WTC11 (cell line): ENCODE results near the gene TPGS1. TPM values are rescaled to one million over a fixed set of nuclear protein-coding genes. Genes with fewer than 3 reads are reported as not detected.

Experiments
- ATAC-seq: fragments of 200-7000 bp; cut with Tn5 transposase; 2 replicates; pipeline ENCODE4 v1.10.0; 2021; ENCODE audit warnings: mild to moderate bottlenecking, moderate library complexity
- CTCF ChIA-PET: fragments of 300-600 bp; sonication (Branson Sonifier 250); formaldehyde crosslinking; loops from one replicate; lab custom pipeline; 2021; ENCODE audit warnings: antibody characterized with exemption; lab: Charles Lee
- POLR2A ChIA-PET: fragments of 350-600 bp; sonication (Branson Sonifier 250); formaldehyde crosslinking; loops from one replicate; lab custom pipeline; 2021; ENCODE audit warnings: antibody characterized with exemption; lab: Charles Lee
- DNase-seq: peaks from one replicate; pipeline ENCODE4 v3.0.0; 2021; ENCODE audit warnings: low spot score
- H3K27ac Mint-ChIP-seq: 2 replicates; pipeline ENCODE4 v1.8.0; 2021; ENCODE audit warnings: mixed read lengths
- H3K27me3 Mint-ChIP-seq: 2 replicates; pipeline ENCODE4 v1.8.0; 2021; ENCODE audit warnings: low read depth, mild to moderate bottlenecking, moderate library complexity, mixed read lengths
- H3K36me3 Mint-ChIP-seq: 2 replicates; pipeline ENCODE4 v1.8.0; 2021; ENCODE audit warnings: mixed read lengths
- H3K4me1 Mint-ChIP-seq: 2 replicates; pipeline ENCODE4 v1.8.0; 2022; ENCODE audit warnings: mixed read lengths
- H3K4me3 Mint-ChIP-seq: 2 replicates; pipeline ENCODE4 v1.8.0; 2021; ENCODE audit warnings: mild to moderate bottlenecking, moderate library complexity, mixed read lengths
- H3K9me3 Mint-ChIP-seq: 2 replicates; pipeline ENCODE4 v1.8.0; 2021; ENCODE audit warnings: mixed read lengths
- ATF1 ChIP-seq: sonication (generic); formaldehyde crosslinking; IDR thresholded peaks from 2 replicates; pipeline ENCODE4 v1.8.1; 2023; ENCODE audit warnings: mild to moderate bottlenecking, moderate library complexity, missing genetic modification reagents
- E2F4 ChIP-seq: sonication (generic); formaldehyde crosslinking; IDR thresholded peaks from 2 replicates; pipeline ENCODE4 v1.8.1; 2022; ENCODE audit warnings: low read depth, mild to moderate bottlenecking, moderate library complexity, missing genetic modification reagents, borderline replicate concordance
- E2F5 ChIP-seq: sonication (generic); formaldehyde crosslinking; IDR thresholded peaks from 2 replicates; pipeline ENCODE4 v1.8.1; 2022; ENCODE audit warnings: mild to moderate bottlenecking, moderate library complexity, missing genetic modification reagents
- ELF4 ChIP-seq: sonication (generic); formaldehyde crosslinking; IDR thresholded peaks from 2 replicates; pipeline ENCODE4 v1.8.1; 2022; ENCODE audit warnings: low read depth, mild to moderate bottlenecking, moderate library complexity, missing genetic modification reagents
- FOXJ3 ChIP-seq: sonication (generic); formaldehyde crosslinking; IDR thresholded peaks from 2 replicates; pipeline ENCODE4 v1.9.0; 2021; ENCODE audit warnings: missing genetic modification reagents, mild to moderate bottlenecking, borderline replicate concordance
- GABPB1 ChIP-seq: sonication (generic); formaldehyde crosslinking; IDR thresholded peaks from 2 replicates; pipeline ENCODE4 v1.8.1; 2023; ENCODE audit warnings: mild to moderate bottlenecking, missing genetic modification reagents
- GRHL2 ChIP-seq: fragments of 250-450 bp; sonication (Bioruptor Pico); IDR thresholded peaks from 2 replicates; pipeline ENCODE4 v1.8.0; 2022; ENCODE audit warnings: mild to moderate bottlenecking, moderate library complexity; ENCODE audit not compliant: insufficient replicate concordance, severe bottlenecking
- JUN ChIP-seq: sonication (generic); formaldehyde crosslinking; IDR thresholded peaks from 2 replicates; pipeline ENCODE4 v1.8.0; 2023; ENCODE audit warnings: mild to moderate bottlenecking, missing genetic modification reagents
- MXD4 ChIP-seq: fragments of 250-450 bp; sonication (Bioruptor Pico); IDR thresholded peaks from 2 replicates; pipeline ENCODE4 v1.8.0; 2021; ENCODE audit warnings: mild to moderate bottlenecking, moderate library complexity, borderline replicate concordance
- OVOL2 ChIP-seq: fragments of 250-450 bp; sonication (Bioruptor Pico); IDR thresholded peaks from 2 replicates; pipeline ENCODE4 v1.9.0; 2021; ENCODE audit warnings: mild to moderate bottlenecking, borderline replicate concordance
- SMAD4 ChIP-seq: sonication (generic); formaldehyde crosslinking; IDR thresholded peaks from 2 replicates; pipeline ENCODE4 v1.8.0; 2022; ENCODE audit warnings: mild to moderate bottlenecking, missing genetic modification reagents
- TP53 ChIP-seq: sonication (generic); formaldehyde crosslinking; IDR thresholded peaks from 2 replicates; pipeline ENCODE4 v1.8.1; 2023; ENCODE audit warnings: mild to moderate bottlenecking, missing genetic modification reagents
- USF1 ChIP-seq: sonication (generic); formaldehyde crosslinking; IDR thresholded peaks from 2 replicates; pipeline ENCODE4 v1.8.0; 2022; ENCODE audit warnings: mild to moderate bottlenecking, missing genetic modification reagents
- total RNA-seq: library from RNA; stranded (reverse); gene quantifications from 3 replicates; pipeline ENCODE4 v1.2.3, GENCODE V29; 2021
- TF ChIP-seq, protein P1 (sequence below): sonication (generic); formaldehyde crosslinking; IDR thresholded peaks from 2 replicates; pipeline ENCODE4 v1.8.0; 2023; ENCODE audit warnings: mild to moderate bottlenecking, missing genetic modification reagents
- TF ChIP-seq, protein P2 (sequence below): sonication (generic); formaldehyde crosslinking; IDR thresholded peaks from 2 replicates; pipeline ENCODE4 v1.8.0; 2023; ENCODE audit warnings: missing genetic modification reagents, mild to moderate bottlenecking, borderline replicate concordance
- TF ChIP-seq, protein P3 (sequence below): sonication (generic); formaldehyde crosslinking; conservative IDR thresholded peaks from 2 replicates; pipeline ENCODE4 v1.8.1; 2023; ENCODE audit warnings: mild to moderate bottlenecking, low read depth, missing genetic modification reagents, moderate library complexity

Gene TPGS1
- total RNA-seq, 1 experiment from 2014 or later, result 18.8 TPM

DNA sequence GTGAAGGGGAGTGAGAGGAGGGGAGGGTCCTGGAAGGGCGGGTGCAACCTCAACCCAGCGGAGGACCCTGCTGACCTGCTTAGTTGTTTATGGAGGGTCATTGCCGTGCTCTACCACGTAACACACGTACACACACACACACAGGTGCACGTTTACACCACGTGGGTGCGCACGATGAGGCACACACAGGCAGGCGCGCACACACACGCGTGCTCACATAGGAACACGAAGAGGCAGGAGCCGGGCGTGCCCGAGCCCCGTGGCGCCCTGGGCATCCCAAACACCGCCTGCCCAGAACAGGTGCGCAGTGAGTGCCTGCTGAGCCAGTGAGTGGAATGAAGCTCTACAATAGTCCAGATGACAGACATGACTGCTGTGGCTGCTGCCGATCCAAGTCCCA is 22.2 kb upstream of the TPGS1 start (continued):
- TF ChIP-seq, protein P1, sequence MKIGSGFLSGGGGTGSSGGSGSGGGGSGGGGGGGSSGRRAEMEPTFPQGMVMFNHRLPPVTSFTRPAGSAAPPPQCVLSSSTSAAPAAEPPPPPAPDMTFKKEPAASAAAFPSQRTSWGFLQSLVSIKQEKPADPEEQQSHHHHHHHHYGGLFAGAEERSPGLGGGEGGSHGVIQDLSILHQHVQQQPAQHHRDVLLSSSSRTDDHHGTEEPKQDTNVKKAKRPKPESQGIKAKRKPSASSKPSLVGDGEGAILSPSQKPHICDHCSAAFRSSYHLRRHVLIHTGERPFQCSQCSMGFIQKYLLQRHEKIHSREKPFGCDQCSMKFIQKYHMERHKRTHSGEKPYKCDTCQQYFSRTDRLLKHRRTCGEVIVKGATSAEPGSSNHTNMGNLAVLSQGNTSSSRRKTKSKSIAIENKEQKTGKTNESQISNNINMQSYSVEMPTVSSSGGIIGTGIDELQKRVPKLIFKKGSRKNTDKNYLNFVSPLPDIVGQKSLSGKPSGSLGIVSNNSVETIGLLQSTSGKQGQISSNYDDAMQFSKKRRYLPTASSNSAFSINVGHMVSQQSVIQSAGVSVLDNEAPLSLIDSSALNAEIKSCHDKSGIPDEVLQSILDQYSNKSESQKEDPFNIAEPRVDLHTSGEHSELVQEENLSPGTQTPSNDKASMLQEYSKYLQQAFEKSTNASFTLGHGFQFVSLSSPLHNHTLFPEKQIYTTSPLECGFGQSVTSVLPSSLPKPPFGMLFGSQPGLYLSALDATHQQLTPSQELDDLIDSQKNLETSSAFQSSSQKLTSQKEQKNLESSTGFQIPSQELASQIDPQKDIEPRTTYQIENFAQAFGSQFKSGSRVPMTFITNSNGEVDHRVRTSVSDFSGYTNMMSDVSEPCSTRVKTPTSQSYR (CRISPR knock-in tag), result no peak
- TF ChIP-seq MXD4 (CRISPR knock-in tag), result no peak
- TF ChIP-seq USF1 (CRISPR knock-in tag), result no peak
- no peak for TF ChIP-seq JUN

GRCh38 chr19:485583-486236 is 21.6 kb upstream of the TPGS1 start:
- CTCF ChIA-PET, result interaction anchor here (1.0 to 4.4 kb wide), 4 partner anchors 10 to 96 kb away, joined by 6 to 25 read pairs (median 10); partner anchors contain the start of gene MADCAM1
- H3K4me3 Mint-ChIP-seq, result no peak overlapping the region
- peaks cover 20% of the 10 kb centered on the region for H3K27me3 Mint-ChIP-seq
- POLR2A ChIA-PET, result no interaction called here
- no peak overlapping the region for H3K27ac Mint-ChIP-seq
- TF ChIP-seq GABPB1 (CRISPR knock-in tag) (0 out of 2 replicates have a peak, but pooled peaks have one; percentile 20), TP53 (CRISPR knock-in tag) (no peak)
- DNase-seq (no peak), ATAC-seq (no peak)
- H3K9me3 Mint-ChIP-seq, result peaks cover 14% of the 10 kb centered on the region
- H3K4me1 Mint-ChIP-seq, result peaks cover 20% of the 10 kb centered on the region
- H3K36me3 Mint-ChIP-seq, result peaks cover 1% of the 10 kb centered on the region

DNA sequence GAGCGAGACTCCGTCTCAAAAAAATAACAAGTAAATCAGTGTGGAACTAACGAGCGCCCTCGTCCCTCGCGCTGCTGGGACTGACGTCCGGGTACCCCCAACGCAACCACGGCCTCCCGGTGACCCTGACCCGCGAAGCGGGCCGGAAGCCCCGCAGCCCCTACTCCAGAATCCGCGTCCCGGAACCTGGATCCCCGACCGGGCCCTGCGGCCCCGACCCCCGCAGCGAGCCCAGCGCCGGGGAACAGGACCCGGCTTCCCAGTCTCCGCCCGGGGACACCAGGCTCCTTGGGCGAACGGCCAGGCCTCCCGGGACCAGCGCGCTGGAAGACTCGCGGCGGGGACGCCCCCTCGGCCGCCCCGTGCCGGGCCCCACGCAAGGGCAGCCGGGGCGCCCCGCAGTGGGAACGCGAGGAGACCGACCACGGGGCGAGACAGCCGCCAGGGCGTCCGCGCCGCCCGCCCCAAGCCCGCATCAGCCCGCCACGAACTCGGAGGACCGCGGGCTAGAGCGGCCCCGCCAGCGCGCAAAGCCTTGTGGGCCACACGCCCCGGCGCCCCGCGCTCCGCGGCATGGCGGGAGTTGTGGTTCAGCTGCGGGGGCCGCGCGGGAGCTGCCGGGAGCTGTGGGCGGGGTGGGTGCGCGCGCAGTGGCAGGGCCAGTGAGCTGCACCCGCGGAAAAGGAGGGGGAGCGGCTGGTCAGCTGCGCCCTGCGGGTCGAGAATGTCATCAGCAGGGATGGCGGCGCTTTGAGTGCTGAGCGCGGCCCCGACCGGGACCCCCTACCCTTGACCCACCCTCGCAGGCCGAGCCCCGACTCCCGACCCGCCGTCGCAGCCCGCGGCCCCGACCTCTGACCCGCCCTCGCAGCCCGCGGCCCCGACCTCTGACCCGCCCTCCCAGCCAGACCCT is 18.5 kb upstream of the TPGS1 start:
- ATAC-seq (peak; percentile 83), DNase-seq (peak; percentile 94)
- CTCF ChIA-PET, result interaction anchor here (0.8 to 4.4 kb wide), 8 partner anchors 9 to 141 kb away, joined by 3 to 25 read pairs (median 4); no protein-coding TSS in a partner anchor
- Mint-ChIP-seq H3K4me3 (peak overlapping the region; percentile 78), H3K9me3 (peaks cover 3% of the 10 kb centered on the region), H3K27ac (no peak overlapping the region), H3K4me1 (peaks cover 26% of the 10 kb centered on the region), H3K27me3 (peaks cover 15% of the 10 kb centered on the region), H3K36me3 (no peaks in the 10 kb centered on the region)
- POLR2A ChIA-PET, result interaction anchor here (0.7 to 1.0 kb wide), 4 partner anchors 9 to 18 kb away, joined by 3 to 4 read pairs (median 4); no protein-coding TSS in a partner anchor
- TF ChIP-seq GRHL2 (CRISPR knock-in tag) (no peak), E2F4 (no peak; the same call in 1 of the 2 replicates), ELF4 (CRISPR knock-in tag) (no peak; the same call in 1 of the 2 replicates), OVOL2 (CRISPR knock-in tag) (no peak), ATF1 (CRISPR knock-in tag) (no peak), FOXJ3 (CRISPR knock-in tag) (no peak), SMAD4 (no peak), E2F5 (CRISPR knock-in tag) (peak; percentile 97), TP53 (CRISPR knock-in tag) (peak; percentile 90)
- TF ChIP-seq, protein P2, sequence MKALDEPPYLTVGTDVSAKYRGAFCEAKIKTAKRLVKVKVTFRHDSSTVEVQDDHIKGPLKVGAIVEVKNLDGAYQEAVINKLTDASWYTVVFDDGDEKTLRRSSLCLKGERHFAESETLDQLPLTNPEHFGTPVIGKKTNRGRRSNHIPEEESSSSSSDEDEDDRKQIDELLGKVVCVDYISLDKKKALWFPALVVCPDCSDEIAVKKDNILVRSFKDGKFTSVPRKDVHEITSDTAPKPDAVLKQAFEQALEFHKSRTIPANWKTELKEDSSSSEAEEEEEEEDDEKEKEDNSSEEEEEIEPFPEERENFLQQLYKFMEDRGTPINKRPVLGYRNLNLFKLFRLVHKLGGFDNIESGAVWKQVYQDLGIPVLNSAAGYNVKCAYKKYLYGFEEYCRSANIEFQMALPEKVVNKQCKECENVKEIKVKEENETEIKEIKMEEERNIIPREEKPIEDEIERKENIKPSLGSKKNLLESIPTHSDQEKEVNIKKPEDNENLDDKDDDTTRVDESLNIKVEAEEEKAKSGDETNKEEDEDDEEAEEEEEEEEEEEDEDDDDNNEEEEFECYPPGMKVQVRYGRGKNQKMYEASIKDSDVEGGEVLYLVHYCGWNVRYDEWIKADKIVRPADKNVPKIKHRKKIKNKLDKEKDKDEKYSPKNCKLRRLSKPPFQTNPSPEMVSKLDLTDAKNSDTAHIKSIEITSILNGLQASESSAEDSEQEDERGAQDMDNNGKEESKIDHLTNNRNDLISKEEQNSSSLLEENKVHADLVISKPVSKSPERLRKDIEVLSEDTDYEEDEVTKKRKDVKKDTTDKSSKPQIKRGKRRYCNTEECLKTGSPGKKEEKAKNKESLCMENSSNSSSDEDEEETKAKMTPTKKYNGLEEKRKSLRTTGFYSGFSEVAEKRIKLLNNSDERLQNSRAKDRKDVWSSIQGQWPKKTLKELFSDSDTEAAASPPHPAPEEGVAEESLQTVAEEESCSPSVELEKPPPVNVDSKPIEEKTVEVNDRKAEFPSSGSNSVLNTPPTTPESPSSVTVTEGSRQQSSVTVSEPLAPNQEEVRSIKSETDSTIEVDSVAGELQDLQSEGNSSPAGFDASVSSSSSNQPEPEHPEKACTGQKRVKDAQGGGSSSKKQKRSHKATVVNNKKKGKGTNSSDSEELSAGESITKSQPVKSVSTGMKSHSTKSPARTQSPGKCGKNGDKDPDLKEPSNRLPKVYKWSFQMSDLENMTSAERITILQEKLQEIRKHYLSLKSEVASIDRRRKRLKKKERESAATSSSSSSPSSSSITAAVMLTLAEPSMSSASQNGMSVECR (CRISPR knock-in tag), result no peak
- TF ChIP-seq, protein P3, sequence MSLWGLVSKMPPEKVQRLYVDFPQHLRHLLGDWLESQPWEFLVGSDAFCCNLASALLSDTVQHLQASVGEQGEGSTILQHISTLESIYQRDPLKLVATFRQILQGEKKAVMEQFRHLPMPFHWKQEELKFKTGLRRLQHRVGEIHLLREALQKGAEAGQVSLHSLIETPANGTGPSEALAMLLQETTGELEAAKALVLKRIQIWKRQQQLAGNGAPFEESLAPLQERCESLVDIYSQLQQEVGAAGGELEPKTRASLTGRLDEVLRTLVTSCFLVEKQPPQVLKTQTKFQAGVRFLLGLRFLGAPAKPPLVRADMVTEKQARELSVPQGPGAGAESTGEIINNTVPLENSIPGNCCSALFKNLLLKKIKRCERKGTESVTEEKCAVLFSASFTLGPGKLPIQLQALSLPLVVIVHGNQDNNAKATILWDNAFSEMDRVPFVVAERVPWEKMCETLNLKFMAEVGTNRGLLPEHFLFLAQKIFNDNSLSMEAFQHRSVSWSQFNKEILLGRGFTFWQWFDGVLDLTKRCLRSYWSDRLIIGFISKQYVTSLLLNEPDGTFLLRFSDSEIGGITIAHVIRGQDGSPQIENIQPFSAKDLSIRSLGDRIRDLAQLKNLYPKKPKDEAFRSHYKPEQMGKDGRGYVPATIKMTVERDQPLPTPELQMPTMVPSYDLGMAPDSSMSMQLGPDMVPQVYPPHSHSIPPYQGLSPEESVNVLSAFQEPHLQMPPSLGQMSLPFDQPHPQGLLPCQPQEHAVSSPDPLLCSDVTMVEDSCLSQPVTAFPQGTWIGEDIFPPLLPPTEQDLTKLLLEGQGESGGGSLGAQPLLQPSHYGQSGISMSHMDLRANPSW, result 0 out of 2 replicates have a peak, but pooled peaks have one; percentile 17
